Body of pancreas (tissue), 4 donors: Measurements from ENCODE around the gene CDT1.

Experiments used
- POLR2A ChIP-seq, 3 donors: fragments of 450-650 bp; IDR thresholded peaks; one replicate each; pipeline ENCODE4 v1.6.1; 2016; ENCODE audit warnings: antibody characterized with exemption in 3 of 3, mild to moderate bottlenecking in 2 of 3
- TF ChIP-seq, protein P1 (sequence below), 7 experiments: fragments of 450-650 bp in 4 of 7; fragments of 200-600 bp in 3 of 7; sonication (generic) in 3 of 7; IDR thresholded peaks; one replicate each; pipeline ENCODE4 v1.5.1; 2016 to 2019; ENCODE audit warnings: antibody characterized with exemption in 7 of 7

DNA sequence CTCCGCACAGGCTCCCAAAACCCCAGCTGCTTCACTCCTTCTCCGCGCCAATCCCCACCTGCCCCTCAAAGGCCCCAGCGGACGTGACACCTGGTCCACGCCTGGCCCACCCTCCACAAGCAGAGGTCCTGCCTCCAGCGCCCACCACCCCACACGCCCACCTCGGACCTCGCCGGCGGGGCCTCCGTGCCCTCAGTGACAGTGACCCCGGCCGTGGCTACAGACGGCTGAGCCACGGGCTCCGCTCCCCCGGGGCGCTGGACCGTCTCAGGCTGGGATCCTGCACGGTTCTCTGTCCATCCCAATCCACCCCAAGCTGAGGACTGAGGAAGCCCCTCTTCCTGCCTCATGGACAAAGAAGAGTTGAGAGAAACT, 43.6 kb upstream of the CDT1 start:
- no peak for TF ChIP-seq POLR2A (IDR thresholded peaks at IDR 0.05)
- TF ChIP-seq, protein P1, sequence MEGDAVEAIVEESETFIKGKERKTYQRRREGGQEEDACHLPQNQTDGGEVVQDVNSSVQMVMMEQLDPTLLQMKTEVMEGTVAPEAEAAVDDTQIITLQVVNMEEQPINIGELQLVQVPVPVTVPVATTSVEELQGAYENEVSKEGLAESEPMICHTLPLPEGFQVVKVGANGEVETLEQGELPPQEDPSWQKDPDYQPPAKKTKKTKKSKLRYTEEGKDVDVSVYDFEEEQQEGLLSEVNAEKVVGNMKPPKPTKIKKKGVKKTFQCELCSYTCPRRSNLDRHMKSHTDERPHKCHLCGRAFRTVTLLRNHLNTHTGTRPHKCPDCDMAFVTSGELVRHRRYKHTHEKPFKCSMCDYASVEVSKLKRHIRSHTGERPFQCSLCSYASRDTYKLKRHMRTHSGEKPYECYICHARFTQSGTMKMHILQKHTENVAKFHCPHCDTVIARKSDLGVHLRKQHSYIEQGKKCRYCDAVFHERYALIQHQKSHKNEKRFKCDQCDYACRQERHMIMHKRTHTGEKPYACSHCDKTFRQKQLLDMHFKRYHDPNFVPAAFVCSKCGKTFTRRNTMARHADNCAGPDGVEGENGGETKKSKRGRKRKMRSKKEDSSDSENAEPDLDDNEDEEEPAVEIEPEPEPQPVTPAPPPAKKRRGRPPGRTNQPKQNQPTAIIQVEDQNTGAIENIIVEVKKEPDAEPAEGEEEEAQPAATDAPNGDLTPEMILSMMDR (IDR thresholded peaks at IDR 0.05) = no peak
